ENCODE measurements around the gene PLCH2.

The PLCH2 gene

DNA sequence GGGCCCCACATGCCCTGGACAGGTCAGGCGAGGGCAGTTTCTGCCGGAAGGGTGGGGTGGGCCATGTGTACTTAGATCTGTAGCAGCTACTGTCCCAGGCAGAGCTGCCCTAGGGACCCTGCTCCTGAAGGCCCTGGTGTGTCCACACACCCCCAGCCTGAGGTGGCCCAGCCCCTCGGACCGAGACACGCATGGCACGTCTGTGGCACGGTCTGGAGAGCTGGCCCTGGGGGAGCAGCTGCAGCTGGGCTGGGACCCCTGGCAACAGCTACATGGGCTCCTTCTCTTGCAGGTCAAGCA, 25.7 kb downstream of the PLCH2 start:
- no peak overlapping the region for H3K9ac ChIP-seq (ENCODE audit: low read length)
- H3K9me3 ChIP-seq (ENCODE audit: control insufficient read depth, low read length) = no peaks in the 10 kb centered on the region
- no peak for DNase-seq (ENCODE audit: low read depth)
- peaks cover 32% of the 10 kb centered on the region for H3K27me3 ChIP-seq (replicated peaks; ENCODE audit: control insufficient read depth, insufficient read depth, low read length)
- peaks cover 4% of the 10 kb centered on the region for H3K4me1 ChIP-seq (ENCODE audit: control insufficient read depth, insufficient read depth, low read length)
- no peaks in the 10 kb centered on the region for H3K36me3 ChIP-seq (ENCODE audit: control insufficient read depth, insufficient read depth, low read length, severe bottlenecking)
- H3K4me3 ChIP-seq (ENCODE audit: low read length) = no peak overlapping the region

DNA sequence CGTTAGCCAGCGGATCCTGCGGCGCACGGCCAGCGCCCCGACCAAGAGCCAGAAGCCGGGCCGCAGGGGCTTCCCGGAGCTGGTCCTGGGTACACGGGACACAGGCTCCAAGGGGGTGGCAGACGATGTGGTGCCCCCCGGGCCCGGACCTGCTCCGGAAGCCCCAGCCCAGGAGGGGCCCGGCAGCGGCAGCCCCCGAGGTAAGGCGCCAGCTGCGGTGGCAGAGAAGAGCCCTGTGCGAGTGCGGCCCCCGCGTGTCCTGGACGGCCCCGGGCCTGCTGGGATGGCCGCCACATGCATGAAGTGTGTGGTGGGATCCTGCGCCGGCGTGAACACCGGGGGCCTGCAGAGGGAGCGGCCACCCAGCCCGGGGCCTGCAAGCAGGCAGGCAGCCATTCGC, 26.1 kb downstream of the PLCH2 start:
- H3K9ac ChIP-seq (ENCODE audit: low read length) = no peak overlapping the region
- no peaks in the 10 kb centered on the region for H3K9me3 ChIP-seq (ENCODE audit: control insufficient read depth, low read length)
- peaks cover 28% of the 10 kb centered on the region for H3K27me3 ChIP-seq (replicated peaks; ENCODE audit: control insufficient read depth, insufficient read depth, low read length)
- peaks cover 4% of the 10 kb centered on the region for H3K4me1 ChIP-seq (ENCODE audit: control insufficient read depth, insufficient read depth, low read length)
- H3K4me3 ChIP-seq (ENCODE audit: low read length) = no peak overlapping the region
- no peaks in the 10 kb centered on the region for H3K36me3 ChIP-seq (ENCODE audit: control insufficient read depth, insufficient read depth, low read length, severe bottlenecking)
- no peak for DNase-seq (ENCODE audit: low read depth)

GRCh38 chr1:2502661-2503553, 26.8 kb downstream of the PLCH2 start:
- no peaks in the 10 kb centered on the region for H3K36me3 ChIP-seq (ENCODE audit: control insufficient read depth, insufficient read depth, low read length, severe bottlenecking)
- H3K4me1 ChIP-seq (ENCODE audit: control insufficient read depth, insufficient read depth, low read length) = peaks cover 4% of the 10 kb centered on the region
- peaks cover 25% of the 10 kb centered on the region for H3K27me3 ChIP-seq (replicated peaks; ENCODE audit: control insufficient read depth, insufficient read depth, low read length)
- H3K4me3 ChIP-seq (ENCODE audit: low read length) = no peak overlapping the region
- H3K9me3 ChIP-seq (ENCODE audit: control insufficient read depth, low read length) = no peaks in the 10 kb centered on the region
- no peak overlapping the region for H3K9ac ChIP-seq (ENCODE audit: low read length)
- no peak for DNase-seq (ENCODE audit: low read depth)

DNA sequence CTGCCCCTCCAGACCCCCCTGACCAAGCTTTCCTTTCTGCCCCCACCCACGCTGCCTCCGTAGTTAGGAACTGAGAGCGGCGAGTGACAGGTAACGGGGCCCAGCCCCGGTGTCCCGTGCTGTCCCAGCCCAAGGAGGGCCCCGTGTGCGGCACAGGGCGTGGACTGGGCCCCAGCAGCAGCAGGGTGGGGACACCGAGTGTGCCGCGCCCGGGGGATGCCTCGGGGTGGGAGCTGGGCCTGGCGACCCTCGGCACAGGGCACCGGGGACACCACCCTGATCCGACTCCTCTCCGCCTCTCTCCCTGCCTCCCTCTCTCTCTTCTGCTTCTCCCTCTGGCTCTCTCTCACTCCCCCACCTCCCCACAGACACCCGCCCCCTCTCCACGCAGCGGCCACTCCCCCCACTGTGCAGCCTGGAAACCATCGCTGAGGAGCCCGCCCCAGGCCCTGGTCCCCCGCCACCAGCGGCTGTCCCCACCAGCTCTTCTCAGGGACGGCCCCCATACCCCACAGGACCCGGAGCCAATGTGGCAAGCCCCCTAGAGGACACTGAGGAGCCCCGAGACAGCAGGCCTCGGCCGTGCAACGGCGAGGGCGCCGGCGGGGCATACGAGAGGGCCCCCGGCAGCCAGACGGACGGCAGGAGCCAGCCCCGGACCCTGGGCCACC, 27.6 kb downstream of the PLCH2 start:
- Histone ChIP-seq H3K36me3 (ENCODE audit: control insufficient read depth, insufficient read depth, low read length, severe bottlenecking) (peaks cover 2% of the 10 kb centered on the region), H3K4me1 (ENCODE audit: control insufficient read depth, insufficient read depth, low read length) (peaks cover 4% of the 10 kb centered on the region), H3K27me3 (replicated peaks; ENCODE audit: control insufficient read depth, insufficient read depth, low read length) (peaks cover 25% of the 10 kb centered on the region), H3K9me3 (ENCODE audit: control insufficient read depth, low read length) (no peaks in the 10 kb centered on the region), H3K4me3 (ENCODE audit: low read length) (no peak overlapping the region), H3K9ac (ENCODE audit: low read length) (no peak overlapping the region)
- DNase-seq (ENCODE audit: low read depth) = no peak

DNA sequence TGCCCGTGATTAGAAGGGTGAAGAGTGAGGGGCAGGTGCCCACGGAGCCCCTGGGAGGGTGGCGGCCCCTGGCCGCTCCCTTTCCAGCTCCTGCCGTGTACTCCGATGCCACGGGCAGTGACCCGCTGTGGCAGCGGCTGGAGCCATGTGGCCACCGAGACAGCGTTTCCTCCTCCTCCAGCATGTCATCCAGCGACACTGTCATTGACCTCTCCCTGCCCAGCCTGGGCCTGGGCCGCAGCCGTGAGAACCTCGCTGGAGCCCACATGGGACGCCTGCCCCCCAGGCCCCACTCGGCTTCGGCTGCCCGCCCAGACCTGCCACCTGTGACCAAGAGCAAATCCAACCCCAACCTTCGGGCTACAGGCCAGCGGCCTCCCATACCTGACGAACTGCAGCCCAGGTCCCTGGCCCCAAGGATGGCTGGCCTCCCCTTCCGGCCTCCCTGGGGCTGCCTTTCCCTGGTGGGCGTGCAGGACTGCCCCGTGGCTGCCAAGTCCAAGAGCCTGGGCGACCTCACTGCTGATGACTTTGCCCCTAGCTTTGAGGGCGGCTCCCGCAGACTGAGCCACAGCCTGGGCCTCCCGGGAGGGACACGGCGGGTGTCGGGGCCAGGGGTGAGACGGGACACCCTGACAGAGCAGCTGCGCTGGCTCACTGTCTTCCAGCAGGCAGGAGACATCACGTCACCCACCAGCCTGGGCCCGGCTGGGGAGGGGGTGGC, 28.3 kb downstream of the PLCH2 start:
- Histone ChIP-seq H3K4me3 (ENCODE audit: low read length) (no peak overlapping the region), H3K9me3 (ENCODE audit: control insufficient read depth, low read length) (no peaks in the 10 kb centered on the region), H3K4me1 (ENCODE audit: control insufficient read depth, insufficient read depth, low read length) (peaks cover 4% of the 10 kb centered on the region), H3K27me3 (replicated peaks; ENCODE audit: control insufficient read depth, insufficient read depth, low read length) (peaks cover 22% of the 10 kb centered on the region), H3K9ac (ENCODE audit: low read length) (no peak overlapping the region), H3K36me3 (ENCODE audit: control insufficient read depth, insufficient read depth, low read length, severe bottlenecking) (peaks cover 9% of the 10 kb centered on the region)
- no peak for DNase-seq (ENCODE audit: low read depth)

DNA sequence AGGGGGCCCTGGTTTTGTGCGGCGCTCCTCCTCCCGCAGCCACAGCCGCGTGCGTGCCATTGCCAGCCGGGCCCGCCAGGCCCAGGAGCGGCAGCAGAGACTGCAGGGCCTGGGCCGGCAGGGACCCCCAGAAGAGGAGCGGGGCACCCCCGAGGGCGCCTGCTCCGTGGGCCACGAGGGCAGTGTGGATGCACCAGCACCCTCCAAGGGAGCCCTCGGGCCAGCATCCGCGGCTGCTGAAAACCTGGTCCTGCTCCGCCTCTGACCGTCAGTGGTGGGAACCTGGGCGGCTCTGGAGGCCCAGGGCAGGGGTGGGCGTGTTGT, 28.8 kb downstream of the PLCH2 start:
- H3K27me3 ChIP-seq (replicated peaks; ENCODE audit: control insufficient read depth, insufficient read depth, low read length) = peaks cover 18% of the 10 kb centered on the region
- H3K4me3 ChIP-seq (ENCODE audit: low read length) = no peak overlapping the region
- no peaks in the 10 kb centered on the region for H3K9me3 ChIP-seq (ENCODE audit: control insufficient read depth, low read length)
- peaks cover 14% of the 10 kb centered on the region for H3K36me3 ChIP-seq (ENCODE audit: control insufficient read depth, insufficient read depth, low read length, severe bottlenecking)
- no peak for DNase-seq (ENCODE audit: low read depth)
- peaks cover 4% of the 10 kb centered on the region for H3K4me1 ChIP-seq (ENCODE audit: control insufficient read depth, insufficient read depth, low read length)
- no peak overlapping the region for H3K9ac ChIP-seq (ENCODE audit: low read length)

DNA sequence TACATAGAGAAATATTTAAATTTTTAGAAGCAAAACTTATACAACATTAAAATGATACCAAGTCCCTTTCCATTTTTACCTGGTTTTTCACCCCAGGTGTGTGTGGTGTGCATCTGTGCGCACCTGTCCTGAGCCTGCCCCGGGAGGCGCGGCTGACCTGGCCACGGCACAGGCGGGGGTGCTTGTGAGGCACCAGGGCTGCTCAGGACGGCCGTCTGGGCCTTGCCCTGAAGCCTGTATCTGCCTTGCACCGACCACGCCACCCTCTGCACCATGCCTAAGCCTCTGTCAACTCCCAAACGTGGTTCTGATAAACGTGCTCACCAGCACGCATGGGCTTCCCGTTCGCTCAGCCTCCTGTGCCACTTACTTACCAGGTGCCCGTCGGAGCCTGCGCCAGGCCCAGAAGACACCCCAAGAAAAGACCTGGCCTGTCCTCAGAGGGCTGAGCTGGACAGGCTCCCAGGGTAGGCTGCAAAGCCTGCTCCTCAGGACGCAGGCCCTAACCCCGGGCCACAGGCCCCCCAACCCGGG, 29.4 kb downstream of the PLCH2 start:
- DNase-seq (ENCODE audit: low read depth) = no peak
- Histone ChIP-seq H3K9ac (ENCODE audit: low read length) (no peak overlapping the region), H3K27me3 (replicated peaks; ENCODE audit: control insufficient read depth, insufficient read depth, low read length) (peaks cover 14% of the 10 kb centered on the region), H3K36me3 (ENCODE audit: control insufficient read depth, insufficient read depth, low read length, severe bottlenecking) (peaks cover 20% of the 10 kb centered on the region), H3K4me1 (ENCODE audit: control insufficient read depth, insufficient read depth, low read length) (peaks cover 4% of the 10 kb centered on the region), H3K4me3 (ENCODE audit: low read length) (no peak overlapping the region), H3K9me3 (ENCODE audit: control insufficient read depth, low read length) (no peaks in the 10 kb centered on the region)

- Histone ChIP-seq H3K9ac (ENCODE audit: low read length) (no peak overlapping the region), H3K4me1 (ENCODE audit: control insufficient read depth, insufficient read depth, low read length) (peaks cover 4% of the 10 kb centered on the region), H3K36me3 (ENCODE audit: control insufficient read depth, insufficient read depth, low read length, severe bottlenecking) (peaks cover 26% of the 10 kb centered on the region), H3K9me3 (ENCODE audit: control insufficient read depth, low read length) (no peaks in the 10 kb centered on the region), H3K27me3 (replicated peaks; ENCODE audit: control insufficient read depth, insufficient read depth, low read length) (peaks cover 12% of the 10 kb centered on the region), H3K4me3 (ENCODE audit: low read length) (no peak overlapping the region)
- no peak for DNase-seq (ENCODE audit: low read depth)
Observed at GRCh38 chr1:2506007-2506860, 30.1 kb downstream of the PLCH2 start.

DNA sequence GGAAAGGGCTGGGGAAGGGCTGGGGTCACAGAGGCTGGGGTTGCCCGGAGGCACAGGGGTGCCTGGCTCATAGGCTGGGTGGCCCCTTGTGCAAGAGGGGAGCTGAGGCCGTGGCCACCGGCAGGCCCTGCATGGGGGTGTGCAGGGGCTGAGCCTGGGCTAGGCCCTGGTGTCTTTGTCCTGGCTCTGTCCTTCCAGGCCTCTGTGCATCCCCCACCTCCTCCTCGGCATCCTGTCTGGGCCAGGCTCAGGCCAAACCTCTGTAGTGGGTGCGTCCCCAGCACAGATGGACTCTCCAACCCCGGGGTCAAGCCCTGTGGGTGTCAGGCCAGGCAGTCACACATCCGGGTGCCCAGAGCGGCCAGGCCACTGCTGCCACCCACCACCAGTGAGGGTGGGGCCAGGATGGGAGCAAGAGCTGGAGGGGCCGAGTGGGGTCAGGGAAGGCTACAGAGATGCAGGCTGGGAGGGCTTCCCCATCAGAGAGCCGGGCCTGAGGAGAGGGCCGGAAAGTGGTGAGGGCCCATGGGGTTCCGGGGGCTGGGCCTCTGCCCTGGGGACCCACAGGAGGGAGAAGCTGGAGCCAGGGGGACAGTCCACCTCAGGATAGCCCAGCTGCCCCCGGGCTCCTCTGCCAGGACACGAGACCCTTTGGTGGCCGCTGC, 30.9 kb downstream of the PLCH2 start:
- peaks cover 33% of the 10 kb centered on the region for H3K36me3 ChIP-seq (ENCODE audit: control insufficient read depth, insufficient read depth, low read length, severe bottlenecking)
- H3K9me3 ChIP-seq (ENCODE audit: control insufficient read depth, low read length) = no peaks in the 10 kb centered on the region
- H3K27me3 ChIP-seq (replicated peaks; ENCODE audit: control insufficient read depth, insufficient read depth, low read length) = peaks cover 10% of the 10 kb centered on the region
- H3K4me3 ChIP-seq (ENCODE audit: low read length) = no peak overlapping the region
- no peak for DNase-seq (ENCODE audit: low read depth)
- H3K9ac ChIP-seq (ENCODE audit: low read length) = no peak overlapping the region
- H3K4me1 ChIP-seq (ENCODE audit: control insufficient read depth, insufficient read depth, low read length) = peaks cover 4% of the 10 kb centered on the region

DNA sequence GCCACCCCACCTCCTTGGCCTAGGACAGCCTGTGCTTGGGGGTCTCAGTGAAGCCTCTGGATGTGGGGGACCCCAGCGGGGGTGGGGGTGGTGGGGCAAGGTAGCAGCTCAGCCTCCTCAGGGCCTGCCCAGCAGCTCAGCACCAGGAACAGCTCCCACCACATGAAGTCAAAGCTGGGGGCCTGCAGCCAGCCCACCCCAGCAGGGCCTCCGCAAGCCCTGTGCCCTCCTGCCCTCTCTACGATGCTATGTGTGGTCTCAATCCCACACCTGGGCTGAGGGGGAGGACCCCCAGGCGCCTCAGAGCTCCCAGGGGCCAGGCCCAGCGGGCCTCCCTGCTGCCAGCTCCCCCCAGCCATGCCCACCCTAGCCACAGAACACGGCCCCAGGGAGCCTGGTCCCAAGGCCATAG, 31.7 kb downstream of the PLCH2 start:
- H3K36me3 ChIP-seq (ENCODE audit: control insufficient read depth, insufficient read depth, low read length, severe bottlenecking) = peaks cover 41% of the 10 kb centered on the region
- no peak overlapping the region for H3K9ac ChIP-seq (ENCODE audit: low read length)
- no peaks in the 10 kb centered on the region for H3K9me3 ChIP-seq (ENCODE audit: control insufficient read depth, low read length)
- no peak for DNase-seq (ENCODE audit: low read depth)
- peaks cover 4% of the 10 kb centered on the region for H3K4me1 ChIP-seq (ENCODE audit: control insufficient read depth, insufficient read depth, low read length)
- H3K27me3 ChIP-seq (replicated peaks; ENCODE audit: control insufficient read depth, insufficient read depth, low read length) = peaks cover 8% of the 10 kb centered on the region
- no peak overlapping the region for H3K4me3 ChIP-seq (ENCODE audit: low read length)

Measured in adipocyte (in vitro differentiated cells).